ENCODE data around the gene ZBTB20.

ZBTB20 gene

GRCh38 chr3:114867359-114867758 is 279.7 kb downstream of the ZBTB20 start:
- DNase-seq = no peak

DNA sequence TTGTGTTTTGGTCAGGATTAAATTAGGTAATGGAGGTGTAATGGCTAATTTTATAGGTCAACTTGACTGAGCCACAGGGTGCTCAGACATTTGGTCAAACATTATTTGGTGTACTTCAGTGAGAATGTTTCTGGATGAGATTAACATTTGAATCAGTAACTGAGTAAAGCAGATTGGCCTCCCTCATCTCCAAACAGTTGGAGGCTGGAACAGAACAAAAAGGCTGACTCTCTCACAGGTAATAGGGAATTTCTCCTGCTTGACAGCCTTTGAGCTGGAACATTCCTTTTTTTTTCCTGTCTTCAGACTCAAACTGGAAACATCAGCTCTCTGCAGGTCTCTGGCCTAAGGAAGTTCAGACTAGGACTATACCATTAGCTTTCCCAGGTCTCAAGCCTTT is 280.7 kb downstream of the ZBTB20 start:
- DNase-seq = no peak

- no peak for DNase-seq
Measured at GRCh38 chr3:114864970-114865369, 282.1 kb downstream of the ZBTB20 start.

GRCh38 chr3:114863848-114864247 is 283.2 kb downstream of the ZBTB20 start:
- DNase-seq = no peak

DNA sequence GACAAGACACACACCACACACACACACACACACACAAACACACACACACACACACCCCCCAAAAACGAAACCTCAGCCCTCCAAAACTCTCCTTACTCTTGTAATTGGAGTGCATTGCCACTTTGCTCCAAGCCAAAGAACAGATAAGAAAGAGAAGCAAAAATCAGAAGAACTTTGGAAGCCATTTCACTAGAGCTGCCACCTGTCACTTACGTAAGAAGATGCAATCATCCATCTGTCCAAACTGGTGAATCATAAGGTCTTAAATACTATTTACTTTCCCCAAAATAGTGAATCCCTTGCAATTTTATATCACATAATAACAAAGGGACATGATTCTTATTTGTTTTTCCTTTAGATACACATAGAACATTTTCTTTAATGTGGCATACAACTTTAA is 285.4 kb downstream of the ZBTB20 start:
- no peak for DNase-seq

DNA sequence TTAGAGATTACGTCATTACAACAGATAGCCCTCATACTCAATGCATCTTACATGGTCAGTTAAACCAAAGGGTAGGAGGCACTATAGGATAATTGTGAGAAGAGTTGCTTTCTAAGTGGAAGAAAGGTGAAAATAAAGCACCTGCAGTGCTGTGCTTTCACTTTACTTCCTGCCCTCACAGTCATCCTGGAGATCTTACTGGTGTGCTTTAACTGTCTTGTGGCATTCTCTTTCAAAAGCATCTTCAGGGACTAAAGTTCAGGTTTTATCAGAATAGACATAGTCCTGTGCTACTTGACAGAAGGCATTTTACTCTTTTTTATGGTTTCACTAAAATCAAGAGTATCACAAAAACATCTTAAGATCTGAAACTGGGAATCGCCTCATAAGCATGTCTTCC is 286.6 kb downstream of the ZBTB20 start:
- DNase-seq = no peak

GRCh38 chr3:114858329-114858728 is 288.8 kb downstream of the ZBTB20 start:
- DNase-seq = no peak

DNA sequence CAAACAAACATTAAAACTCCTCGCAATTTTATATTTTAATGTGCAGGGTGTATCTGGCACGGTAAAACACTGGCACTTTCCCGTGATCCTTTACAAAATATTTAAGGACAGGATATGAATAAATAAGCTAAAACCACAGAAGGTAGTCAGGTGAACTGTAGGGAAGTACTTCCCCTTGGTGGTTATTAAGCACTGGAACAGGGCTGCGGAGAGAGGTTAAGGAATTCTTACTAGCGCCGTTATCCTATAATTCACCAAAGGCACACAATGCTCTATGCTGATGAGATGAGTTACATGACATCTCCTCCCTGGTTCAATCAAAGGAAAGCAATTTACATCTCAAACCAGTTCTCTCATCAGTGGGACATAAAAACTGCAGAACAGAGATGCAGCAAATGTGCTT is 289.8 kb downstream of the ZBTB20 start:
- no peak for DNase-seq

GRCh38 chr3:114856835-114857234 is 290.3 kb downstream of the ZBTB20 start:
- no peak for DNase-seq

DNA sequence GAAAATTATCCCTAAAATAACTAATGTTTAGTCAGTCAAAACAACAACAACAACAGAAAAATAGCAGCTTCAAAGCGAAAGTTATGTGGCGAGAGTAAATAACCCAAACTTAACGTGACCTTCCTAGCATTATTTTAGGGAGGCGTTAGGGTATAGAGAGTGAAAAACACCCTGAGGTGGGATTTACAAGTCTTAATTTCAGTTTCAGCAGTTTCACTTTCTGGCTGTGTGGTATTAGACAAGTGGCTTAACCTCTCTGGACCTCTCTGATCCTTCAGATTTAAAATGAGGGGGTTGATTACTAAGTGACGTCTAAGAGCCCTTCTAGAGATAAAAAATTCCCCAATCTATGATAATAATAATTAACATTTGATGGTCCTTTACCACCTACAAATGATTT is 291.2 kb downstream of the ZBTB20 start:
- no peak for DNase-seq

GRCh38 chr3:114852966-114853365 is 294.1 kb downstream of the ZBTB20 start:
- DNase-seq = no peak

DNA sequence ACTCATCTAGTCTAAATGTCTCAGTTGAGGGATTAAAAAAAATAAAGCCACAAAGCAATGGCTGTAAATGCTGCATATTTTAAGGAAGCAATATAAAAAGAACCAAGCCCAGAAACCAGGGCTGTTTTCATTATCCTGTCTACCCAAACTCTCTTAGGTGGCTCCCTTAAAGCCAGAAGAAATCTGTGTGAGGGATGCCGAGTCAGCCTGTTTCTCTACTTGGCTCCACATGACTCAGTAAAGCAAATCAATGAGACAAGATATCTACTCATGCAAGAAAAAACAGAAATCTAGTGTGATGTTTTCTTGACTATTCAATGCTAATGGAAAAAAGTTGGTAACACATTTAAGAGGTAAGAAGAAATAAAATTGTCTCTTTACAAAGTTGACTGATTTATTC is 296.2 kb downstream of the ZBTB20 start:
- DNase-seq = no peak

DNA sequence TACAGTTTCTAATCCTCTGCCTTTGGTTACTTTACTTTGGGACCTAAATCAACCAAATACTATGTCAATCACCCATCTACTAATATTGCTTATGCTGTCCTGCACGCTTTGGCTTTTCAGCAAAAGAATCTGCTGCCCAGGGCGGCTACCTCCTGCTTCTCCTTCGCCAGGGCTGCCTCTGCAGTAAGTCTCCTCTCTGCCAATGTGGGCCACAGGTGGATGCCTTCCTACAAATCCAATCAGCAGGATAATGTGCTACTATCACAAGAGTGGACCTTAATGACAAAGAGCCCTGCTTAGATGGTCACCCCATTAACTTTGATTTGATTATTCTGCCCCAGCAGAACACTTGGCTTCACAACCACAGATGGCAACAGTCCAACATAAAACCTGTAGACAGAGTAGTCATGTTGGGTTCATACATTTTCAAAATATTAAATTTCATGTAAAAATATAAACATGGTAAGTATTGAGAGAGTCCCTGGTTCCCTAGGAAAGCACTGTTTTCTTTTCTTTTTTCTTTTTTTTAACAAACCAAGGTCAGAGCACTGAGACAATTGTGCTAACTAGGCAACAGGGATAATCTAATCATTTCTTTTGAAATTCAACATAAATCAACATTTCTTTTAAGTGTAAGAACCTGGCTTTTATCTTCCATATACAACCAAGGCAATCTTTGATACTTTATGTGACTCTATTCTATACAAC is 298.3 kb downstream of the ZBTB20 start:
- no peak for DNase-seq

GRCh38 chr3:114848082-114848481 is 299.0 kb downstream of the ZBTB20 start:
- no peak for DNase-seq

DNA sequence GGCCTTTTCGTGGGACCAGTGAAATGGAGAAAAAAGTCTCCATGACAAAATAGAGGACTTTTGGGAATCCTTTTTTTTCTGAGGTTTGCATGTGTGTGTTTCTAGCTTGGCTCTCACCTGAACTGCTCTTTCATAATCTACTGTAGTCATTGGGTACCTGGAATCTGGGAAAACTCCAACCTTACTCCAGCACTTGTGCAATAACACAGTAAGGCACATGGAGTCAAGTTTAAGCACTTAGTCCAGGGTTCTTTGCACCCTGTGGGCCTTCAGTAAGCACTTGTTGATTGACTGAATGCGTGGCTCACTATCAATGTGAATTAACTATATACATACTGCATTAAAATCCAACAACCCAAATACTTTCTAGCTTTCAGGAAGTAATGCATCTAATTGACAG is 299.5 kb downstream of the ZBTB20 start:
- no peak for DNase-seq

- no peak for DNase-seq
Measured at GRCh38 chr3:114846779-114847178, 300.3 kb downstream of the ZBTB20 start.

GRCh38 chr3:114846252-114846651 is 300.8 kb downstream of the ZBTB20 start:
- DNase-seq = no peak

DNA sequence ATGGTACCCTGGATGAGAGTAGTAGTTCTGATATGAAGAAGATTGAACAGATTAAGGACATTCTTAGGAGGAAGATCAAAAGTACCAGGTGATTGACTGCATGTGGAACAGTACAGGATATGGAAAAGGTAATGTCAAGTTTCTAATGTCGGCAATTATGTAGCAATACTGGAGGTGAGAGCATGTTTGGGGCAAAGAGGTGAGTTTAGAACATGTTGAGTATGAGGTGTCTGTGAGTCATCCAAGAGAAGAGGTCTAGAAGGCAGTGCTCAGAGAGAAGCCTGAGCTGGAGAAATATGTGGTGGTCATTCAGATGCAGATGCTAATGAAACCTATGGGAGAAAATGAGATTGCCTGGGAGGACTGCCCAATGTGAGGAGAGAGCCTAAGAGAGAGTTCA is 305.6 kb downstream of the ZBTB20 start:
- no peak for DNase-seq

GRCh38 chr3:114839476-114839875 is 307.6 kb downstream of the ZBTB20 start:
- DNase-seq = no peak

DNA sequence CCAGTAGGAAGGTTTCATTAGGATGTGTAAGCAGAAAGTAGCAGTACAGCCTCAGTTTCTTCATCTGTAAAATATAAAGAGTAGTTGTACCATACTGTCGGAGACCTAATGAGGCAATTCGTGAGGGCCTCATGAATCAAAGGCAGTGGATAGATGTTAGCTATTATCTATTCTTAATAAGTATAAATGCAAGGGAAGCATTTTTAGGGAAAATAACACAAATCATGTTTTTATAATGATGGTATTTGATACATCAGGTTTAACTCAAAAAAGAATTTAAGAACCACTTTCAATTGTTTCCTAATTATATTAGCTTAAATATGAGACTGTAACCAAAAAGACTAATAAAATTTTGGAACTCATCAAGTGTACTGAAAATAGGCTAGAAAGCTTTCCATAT is 309.1 kb downstream of the ZBTB20 start:
- no peak for DNase-seq

DNA sequence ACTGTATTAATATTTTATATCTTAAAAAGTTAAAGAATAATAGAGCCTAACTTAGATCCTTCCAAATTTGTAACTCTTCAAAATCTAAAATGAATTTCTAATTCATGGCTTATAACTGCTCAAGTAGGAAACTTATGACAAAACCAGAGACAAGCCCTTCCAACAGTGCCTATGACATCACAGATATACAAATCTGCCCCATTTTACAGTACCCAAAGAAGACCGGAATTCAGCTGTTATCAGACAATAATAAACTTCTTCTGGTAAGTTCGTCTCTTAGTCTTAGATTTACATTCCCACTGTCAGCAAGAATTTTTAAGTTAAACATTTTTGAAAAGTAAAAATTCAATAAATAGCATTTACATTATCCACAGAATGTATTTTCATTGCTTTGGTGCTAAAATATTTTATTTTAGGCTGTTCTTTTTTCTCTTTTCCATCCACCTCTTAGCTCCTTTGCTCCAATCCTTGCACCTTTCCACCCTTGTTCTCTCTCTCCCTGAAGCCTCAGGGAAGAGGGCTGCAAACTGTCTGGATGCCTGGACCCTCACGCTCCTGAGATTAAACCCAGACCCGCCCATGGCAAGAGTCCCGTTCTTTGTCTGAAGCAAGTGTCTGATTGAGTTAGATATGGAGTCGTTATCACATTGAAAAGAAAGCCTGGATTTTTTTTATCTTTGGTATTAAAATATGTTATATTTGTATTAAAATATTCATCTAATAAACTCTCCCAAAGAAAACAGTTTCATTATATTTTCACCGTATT is 312.7 kb downstream of the ZBTB20 start:
- DNase-seq = no peak

DNA sequence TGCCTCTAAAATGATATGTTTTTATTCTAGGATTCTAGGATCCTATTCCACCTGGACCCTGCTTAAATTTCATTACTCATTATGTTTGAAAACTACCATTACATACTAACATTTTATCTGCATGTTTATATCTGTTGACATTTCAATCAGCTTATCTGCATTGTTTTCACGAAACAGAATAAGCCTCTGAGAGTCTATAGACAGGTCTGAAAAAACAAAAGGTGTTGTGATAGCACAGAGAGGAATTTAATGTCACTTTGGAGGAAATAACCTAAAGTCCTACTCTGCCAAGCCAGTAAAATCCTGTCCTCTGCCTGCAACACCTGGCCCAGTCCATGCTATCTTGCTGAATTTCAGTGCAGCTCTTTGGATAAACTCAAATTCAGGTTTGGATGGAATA is 315.2 kb downstream of the ZBTB20 start:
- DNase-seq = no peak

GRCh38 chr3:114830652-114831051 is 316.4 kb downstream of the ZBTB20 start:
- no peak for DNase-seq

GRCh38 chr3:114829783-114830182 is 317.3 kb downstream of the ZBTB20 start:
- no peak for DNase-seq

GRCh38 chr3:114827495-114827894 is 319.6 kb downstream of the ZBTB20 start:
- no peak for DNase-seq
